KOPT-K1 (cell line): ENCODE results near the gene VASH2.

Experiments used
- H3K27ac ChIP-seq: fragments of 200-600 bp; sonication (generic); 2 replicates; pipeline ENCODE4 v1.5.1; 2016; ENCODE audit warnings: antibody characterized with exemption, mild to moderate bottlenecking, low read depth, low read length; ENCODE audit not compliant: poor library complexity, severe bottlenecking
- H3K36me3 ChIP-seq: fragments of 200-600 bp; sonication (generic); 2 replicates; pipeline ENCODE4 v1.5.1; 2017; ENCODE audit warnings: antibody characterized with exemption, mild to moderate bottlenecking, low read length, moderate library complexity; ENCODE audit not compliant: insufficient read depth
- H3K9me3 ChIP-seq: fragments of 200-600 bp; sonication (generic); 2 replicates; pipeline ENCODE4 v1.5.1; 2017; ENCODE audit warnings: antibody characterized with exemption, low read length, mild to moderate bottlenecking; ENCODE audit not compliant: insufficient read depth, poor library complexity, severe bottlenecking

The VASH2 gene

GRCh38 chr1:212918824-212919223 lies 31.5 kb upstream of the VASH2 start:
- Histone ChIP-seq H3K9me3 (no peaks in the 10 kb centered on the region), H3K27ac (no peak overlapping the region), H3K36me3 (no peaks in the 10 kb centered on the region)

- Histone ChIP-seq H3K9me3 (no peaks in the 10 kb centered on the region), H3K27ac (no peak overlapping the region), H3K36me3 (no peaks in the 10 kb centered on the region)
These were observed 30.1 kb upstream of the VASH2 start for GRCh38 chr1:212920246-212920645.

DNA sequence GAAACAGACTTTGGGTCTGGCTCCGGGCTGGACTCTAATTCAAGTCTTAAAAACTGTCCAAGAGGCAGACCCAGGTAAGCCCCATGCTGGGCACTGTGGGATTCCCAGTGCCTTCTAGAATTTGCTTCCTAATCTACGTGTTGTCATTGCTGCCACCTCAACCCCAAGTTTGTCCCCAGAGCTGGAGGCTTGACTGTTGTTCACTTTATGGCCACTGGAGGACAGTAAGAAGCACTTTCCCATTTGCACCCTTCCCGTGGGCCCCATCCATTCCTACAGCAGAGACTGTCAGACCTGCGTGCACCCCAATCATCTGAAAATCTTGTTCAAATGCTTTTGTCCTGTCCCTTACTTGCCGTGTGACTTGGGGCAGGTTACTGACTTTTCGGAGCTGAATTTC lies 29.4 kb upstream of the VASH2 start:
- Histone ChIP-seq H3K9me3 (no peaks in the 10 kb centered on the region), H3K27ac (no peak overlapping the region), H3K36me3 (no peaks in the 10 kb centered on the region)

DNA sequence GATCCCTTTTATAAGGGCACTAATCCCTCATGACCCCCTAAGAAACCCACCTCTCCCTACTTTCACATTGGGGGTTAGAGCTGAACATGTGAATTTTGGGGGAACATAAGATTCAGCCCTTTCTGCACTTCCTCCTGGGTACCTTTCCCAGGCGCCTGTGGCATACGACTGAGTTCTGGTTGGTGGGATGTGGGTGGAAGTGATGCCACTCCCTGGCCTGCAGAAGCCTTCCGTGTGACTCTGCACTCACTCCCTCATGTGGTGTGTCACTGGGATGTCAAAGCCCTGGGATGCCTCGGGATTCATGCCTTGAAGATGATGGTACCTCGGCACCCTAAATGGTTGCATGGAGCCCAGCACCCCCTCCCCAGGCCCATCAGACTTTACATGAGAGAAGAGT lies 28.3 kb upstream of the VASH2 start:
- Histone ChIP-seq H3K36me3 (no peaks in the 10 kb centered on the region), H3K27ac (no peak overlapping the region), H3K9me3 (no peaks in the 10 kb centered on the region)

- H3K27ac ChIP-seq: no peak overlapping the region
- H3K9me3 ChIP-seq: no peaks in the 10 kb centered on the region
- H3K36me3 ChIP-seq: no peaks in the 10 kb centered on the region
These were observed 24.0 kb upstream of the VASH2 start for GRCh38 chr1:212926372-212926771.

- no peak overlapping the region for H3K27ac ChIP-seq
- no peaks in the 10 kb centered on the region for H3K36me3 ChIP-seq
- H3K9me3 ChIP-seq: no peaks in the 10 kb centered on the region
These were observed 21.7 kb upstream of the VASH2 start for GRCh38 chr1:212928323-212929291.

- Histone ChIP-seq H3K27ac (no peak overlapping the region), H3K9me3 (no peaks in the 10 kb centered on the region)
These were observed 19.2 kb upstream of the VASH2 start for GRCh38 chr1:212930986-212931678.

DNA sequence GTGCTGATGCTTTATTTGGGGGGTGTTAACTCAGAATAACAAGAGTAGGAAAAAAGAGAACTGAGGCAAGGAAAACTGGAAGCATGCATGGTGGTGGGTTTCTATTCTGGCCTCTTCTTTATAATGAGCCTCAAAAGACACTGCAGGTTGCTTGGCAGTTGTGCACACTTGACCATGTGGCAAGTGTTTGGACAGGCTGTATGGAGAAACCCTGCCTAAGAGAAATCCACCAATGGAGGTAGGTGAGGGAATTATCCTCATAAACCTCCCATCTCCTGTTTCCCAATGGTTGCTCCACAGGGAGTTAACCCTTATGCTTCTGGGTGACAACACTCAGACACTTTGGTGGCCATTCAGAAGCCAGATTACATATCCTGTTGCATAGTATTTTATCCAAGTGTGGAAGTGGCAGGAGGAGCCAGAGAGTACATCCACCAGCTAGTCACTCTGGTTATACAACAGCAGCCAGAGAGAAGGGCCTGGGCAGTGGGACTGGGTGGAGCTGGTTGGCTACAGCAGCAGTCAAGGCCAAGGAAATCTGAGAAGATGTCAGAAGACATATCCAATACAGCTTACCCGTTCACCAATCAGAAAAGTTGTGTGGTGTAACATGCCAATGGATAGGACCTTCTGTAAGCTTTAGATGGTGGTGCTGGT lies 16.4 kb upstream of the VASH2 start:
- Histone ChIP-seq H3K27ac (no peak overlapping the region), H3K36me3 (no peaks in the 10 kb centered on the region), H3K9me3 (no peaks in the 10 kb centered on the region)

More at GRCh38 chr1:212930986-212931678, 19.2 kb upstream of the VASH2 start:
- no peaks in the 10 kb centered on the region for H3K36me3 ChIP-seq

GRCh38 chr1:212935387-212935981 lies 14.9 kb upstream of the VASH2 start:
- no peaks in the 10 kb centered on the region for H3K9me3 ChIP-seq
- no peak overlapping the region for H3K27ac ChIP-seq
- H3K36me3 ChIP-seq: no peaks in the 10 kb centered on the region

GRCh38 chr1:212937034-212937433 lies 13.3 kb upstream of the VASH2 start:
- Histone ChIP-seq H3K27ac (no peak overlapping the region), H3K9me3 (no peaks in the 10 kb centered on the region), H3K36me3 (no peaks in the 10 kb centered on the region)

- Histone ChIP-seq H3K36me3 (no peaks in the 10 kb centered on the region), H3K27ac (no peak overlapping the region), H3K9me3 (no peaks in the 10 kb centered on the region)
These were observed 11.5 kb upstream of the VASH2 start for GRCh38 chr1:212938846-212939245.

DNA sequence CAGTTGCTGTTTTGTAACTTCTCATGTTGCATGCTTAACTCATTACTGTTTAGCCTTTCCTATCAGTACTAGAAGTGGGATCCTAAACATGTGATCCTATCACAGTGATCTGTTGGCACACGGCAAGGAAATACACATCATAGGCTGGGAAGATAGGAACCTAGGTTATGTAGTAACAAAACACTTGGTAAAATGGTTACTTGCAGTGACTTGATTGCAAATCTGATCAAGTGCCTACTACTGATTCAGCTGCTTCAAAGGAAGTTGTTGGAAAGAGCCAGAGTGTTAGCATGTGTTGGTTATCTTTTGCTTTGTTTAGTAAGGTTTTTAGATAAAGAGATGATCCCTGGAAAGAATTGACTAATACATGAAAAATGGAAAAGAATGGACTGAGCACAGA lies 8.9 kb upstream of the VASH2 start:
- Histone ChIP-seq H3K36me3 (no peaks in the 10 kb centered on the region), H3K9me3 (no peaks in the 10 kb centered on the region), H3K27ac (no peak overlapping the region)

- H3K27ac ChIP-seq: no peak overlapping the region
- no peaks in the 10 kb centered on the region for H3K9me3 ChIP-seq
- no peaks in the 10 kb centered on the region for H3K36me3 ChIP-seq
These were observed 7.5 kb upstream of the VASH2 start for GRCh38 chr1:212942679-212943392.

DNA sequence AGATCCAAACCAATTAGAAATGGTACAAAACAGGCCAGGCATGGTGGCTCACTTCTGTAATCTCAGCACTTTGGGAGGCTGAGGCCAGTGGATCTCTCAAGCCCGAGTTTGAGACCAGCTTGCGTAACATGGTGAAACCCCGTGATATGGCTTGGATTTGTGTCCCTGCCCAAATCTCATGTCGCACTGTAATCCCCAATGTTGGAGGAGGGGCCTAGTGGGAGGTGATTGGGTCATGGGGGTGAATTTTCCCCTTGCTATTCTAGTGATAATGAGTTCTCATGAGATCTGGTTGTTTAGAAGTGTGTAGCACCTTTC lies 7.0 kb upstream of the VASH2 start:
- no peak overlapping the region for H3K27ac ChIP-seq
- H3K9me3 ChIP-seq: no peaks in the 10 kb centered on the region
- no peaks in the 10 kb centered on the region for H3K36me3 ChIP-seq
